ENCODE data around the gene OR2A7.
"Not testable (repeated sequence)": the region's sequence is repeated elsewhere in the genome, so short reads cannot be mapped to it uniquely, and the experiment has no call there.

GRCh38 chr7:144282490-144282889, 17.9 kb upstream of the OR2A7 start:
- not testable (repeated sequence) for TF ChIP-seq CTCF (IDR thresholded peaks at IDR 0.05; ENCODE audit: low read length); EZH2 (IDR thresholded peaks at IDR 0.05; ENCODE audit: borderline replicate concordance, low read length)
